Lung microvascular endothelial cell (primary cell): ENCODE measurements around the gene MACO1. TPM values are rescaled to one million over a fixed set of nuclear protein-coding genes. Genes with fewer than 3 reads are reported as not detected.
"Not testable (repeated sequence)": the region's sequence is repeated elsewhere in the genome, so short reads cannot be mapped to it uniquely, and the experiment has no call there.

Experiments
- DNase-seq, 2 donors: peaks; one replicate each; pipeline versions ENCODE4 v3.0.0 to v3.0.0-alpha.2; 2010; ENCODE audit warnings: low read depth in 2 of 2
- total RNA-seq: library from RNA; depleted of rRNA; stranded (reverse); fragments of >200 nt; gene quantifications from 2 replicates; pipeline ENCODE4 v1.2.1, GENCODE V29; 2014

MACO1 gene
- total RNA-seq, 1 donor from 2014 or later: 21.8 TPM

DNA sequence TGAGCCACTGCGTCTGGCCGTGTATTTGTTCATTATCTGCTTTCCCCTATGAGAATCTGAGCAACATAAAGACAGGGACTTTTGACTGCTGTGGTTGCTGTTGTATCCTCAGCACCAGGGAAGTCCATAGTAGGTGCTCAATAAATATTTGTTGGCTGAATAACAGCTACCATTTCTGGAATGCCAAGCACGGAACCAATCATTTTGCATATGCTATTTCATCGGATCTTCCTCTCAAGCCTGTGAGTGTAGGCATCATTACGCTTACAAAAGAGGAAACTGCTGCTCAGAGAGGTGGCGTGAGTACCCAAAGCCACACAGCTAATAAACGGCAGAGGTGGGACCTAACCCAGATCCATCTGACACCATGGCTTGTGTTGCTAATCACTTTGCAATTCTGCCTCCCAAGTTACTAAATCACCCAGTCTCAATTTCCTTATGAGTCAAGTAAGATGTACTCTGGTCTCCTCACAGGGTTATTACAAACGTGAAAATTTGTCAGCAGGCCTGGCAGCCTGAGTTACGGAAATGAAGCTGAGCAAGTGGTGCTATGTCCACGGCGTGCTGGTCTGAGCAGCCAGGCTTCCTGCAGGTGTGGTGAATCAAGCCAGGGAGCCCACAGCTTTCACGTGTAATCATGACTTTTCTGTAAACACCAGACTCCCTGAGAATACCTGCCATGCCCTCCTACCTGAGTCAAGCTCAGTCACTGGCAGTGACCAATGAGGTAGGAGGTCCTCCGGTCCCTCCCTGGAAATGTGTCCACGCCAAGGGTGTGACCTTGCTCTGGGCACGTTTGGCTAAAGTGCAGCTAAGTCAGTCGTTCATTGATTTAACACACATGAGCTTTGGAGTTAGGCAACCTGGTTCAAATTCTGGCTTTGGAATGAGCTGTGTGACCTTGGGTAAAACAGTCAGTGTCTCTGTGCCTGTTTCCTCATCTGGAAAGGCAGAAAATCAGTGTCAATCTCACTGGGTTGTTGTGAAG is 5.3 kb upstream of the MACO1 start:
- DNase-seq: peak in 1 of 2 donors; percentile 10

DNA sequence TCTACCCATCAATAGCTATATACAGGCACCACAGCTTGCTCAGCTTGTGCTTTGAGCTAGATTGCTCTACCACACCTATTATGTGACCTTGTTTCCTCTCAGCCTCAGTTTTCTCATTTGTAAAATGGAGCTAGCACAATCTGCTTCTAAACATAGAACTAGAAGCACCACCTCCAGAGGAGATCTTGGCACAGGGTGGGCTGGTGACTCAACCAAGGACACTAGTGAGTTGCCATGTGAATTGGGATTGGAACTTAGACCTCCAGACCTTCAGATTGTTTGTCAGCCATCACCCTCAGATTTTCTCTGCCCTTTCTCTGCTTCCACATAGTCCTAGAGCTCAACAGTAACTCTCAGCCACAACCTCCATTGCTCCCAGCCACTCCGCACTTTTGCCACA is 3.0 kb upstream of the MACO1 start:
- no peak for DNase-seq

DNA sequence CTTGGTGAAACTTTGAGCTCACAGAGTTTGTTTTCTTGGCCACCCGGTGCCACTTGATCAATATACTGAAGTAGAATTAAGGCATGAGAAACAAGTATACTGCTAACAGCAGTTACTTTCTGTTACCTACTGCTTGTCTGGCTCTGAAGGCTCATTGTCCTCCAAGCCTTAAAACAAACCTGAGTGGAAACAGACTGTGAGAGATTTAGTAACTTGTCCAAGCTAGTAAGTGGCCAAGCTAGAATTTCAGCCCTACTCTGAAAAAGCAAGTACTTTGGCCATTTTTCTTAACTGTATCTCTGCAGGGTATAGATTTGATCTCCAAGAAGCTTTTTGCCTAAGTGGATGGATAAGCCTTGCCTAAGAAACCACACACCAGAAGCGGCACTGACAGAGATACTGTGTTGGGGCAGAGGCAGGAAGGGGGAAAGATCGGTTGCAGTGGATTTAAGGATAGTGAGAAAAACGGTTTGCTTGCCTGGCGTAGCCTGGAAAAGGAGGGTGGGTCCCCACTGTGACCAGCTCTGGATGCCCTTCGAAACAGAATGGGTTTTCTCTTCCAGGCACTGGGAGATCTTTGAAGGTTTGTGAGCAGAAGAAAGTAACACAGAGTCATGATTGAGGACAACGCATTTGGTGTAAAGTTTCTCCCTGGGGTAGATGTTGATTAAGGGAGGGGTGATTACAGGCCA is 2.1 kb upstream of the MACO1 start:
- no peak for DNase-seq

DNA sequence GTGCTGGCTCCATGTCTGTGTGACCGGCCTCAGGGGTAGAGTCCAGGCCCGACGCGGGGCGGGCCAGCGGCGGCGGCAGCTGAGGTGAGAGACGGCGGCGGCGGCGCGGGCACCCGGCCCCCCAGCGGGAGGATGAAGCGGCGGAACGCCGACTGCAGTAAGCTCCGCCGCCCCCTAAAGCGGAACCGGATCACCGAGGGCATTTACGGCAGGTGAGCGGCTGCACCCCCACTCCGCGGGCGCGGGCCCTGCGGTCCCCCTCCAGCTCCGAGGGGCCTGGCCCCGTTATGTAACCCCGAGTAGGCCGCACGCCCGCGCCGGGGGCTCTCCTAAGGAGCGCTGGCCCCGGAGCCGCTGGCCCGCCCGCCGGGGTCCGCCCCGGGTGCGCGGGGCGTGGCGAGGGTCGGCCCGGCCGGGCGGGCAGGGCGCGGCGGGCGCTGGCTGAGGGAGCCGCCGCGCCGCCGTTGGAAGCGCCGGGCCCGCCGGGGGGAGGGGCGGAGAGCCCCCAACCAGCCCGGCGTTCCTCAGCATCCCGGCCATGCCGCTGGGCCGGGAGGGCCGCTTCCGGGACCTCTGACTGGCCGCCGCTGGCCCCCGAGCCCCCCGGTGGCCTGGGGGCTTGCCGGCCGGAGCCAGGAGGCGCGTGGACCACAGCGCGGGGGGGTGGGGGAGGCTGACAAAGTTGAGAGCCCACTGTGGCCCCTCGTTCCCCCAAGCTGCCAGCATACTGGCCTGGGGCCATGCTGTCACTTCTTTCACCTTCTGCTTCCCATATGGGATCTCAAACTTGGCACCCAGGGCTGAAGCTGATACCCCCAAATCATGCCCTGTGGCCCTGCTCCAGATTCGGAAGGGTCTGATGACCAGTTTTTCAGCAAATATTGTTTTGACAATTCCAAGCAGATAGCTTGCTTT is 527 bp downstream of the MACO1 start:
- no peak for DNase-seq

DNA sequence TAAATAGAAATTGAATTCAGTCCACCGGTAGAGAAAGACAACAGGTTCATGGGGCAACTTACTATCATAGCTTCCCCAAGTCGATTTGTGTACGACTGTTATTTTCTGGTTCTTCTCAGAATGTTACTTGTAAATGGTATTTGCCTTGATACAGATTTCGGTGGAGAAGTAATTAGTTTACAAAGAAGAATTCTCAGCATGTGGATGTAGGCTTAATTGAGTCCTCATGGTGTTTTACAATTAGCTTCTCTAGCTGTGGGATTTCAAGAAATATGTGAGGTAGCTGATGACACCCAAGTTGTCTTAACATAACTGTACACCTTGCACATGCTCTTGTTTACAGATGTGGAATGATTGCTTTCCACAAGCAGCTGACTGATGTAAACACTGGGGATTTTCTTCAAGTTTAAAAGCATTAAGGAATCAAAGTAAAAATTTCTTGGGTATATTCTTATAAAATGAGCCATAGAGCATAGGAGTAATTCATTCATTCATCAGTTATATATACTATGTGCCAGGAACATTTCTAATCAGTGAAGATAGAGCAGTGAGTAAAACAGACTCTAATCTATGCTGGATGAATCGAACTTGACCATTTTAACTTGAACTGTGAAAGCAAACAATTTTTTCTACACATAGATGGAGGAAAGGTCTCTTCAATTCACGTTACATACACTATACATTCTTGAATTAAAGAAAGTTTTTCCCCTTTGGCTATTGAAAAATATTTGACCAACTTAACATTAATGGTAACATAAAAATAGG is 1.4 kb downstream of the MACO1 start:
- DNase-seq: no peak

DNA sequence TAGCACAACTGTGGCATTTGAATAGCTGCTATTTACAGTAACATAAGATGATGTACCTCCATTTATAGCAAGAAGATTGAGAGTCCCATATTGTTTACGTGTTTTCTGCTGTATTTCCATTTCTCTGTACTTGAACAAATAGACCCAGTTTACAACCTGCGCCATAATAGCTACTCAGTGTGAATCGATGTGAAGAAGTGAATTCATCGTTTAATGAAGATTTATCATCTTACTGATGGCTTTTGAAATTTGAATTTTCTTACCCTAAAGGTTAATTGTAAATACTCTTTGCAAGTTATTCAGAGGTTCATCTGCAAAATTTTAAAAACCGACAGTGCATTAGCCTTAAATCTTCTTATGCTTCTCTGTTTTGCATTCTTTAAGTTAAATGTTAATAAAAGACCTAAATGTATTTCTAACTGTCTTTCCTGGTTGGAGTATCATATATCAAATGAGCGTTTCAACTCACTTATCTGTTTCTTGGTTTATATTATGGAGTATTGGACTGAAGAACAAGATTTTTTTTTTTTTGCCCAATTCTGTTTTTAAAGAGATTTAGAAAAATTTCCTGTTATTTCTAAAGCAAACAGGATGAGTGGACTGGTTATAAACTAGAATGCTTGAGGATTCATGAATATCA is 2.2 kb downstream of the MACO1 start:
- DNase-seq: no peak

DNA sequence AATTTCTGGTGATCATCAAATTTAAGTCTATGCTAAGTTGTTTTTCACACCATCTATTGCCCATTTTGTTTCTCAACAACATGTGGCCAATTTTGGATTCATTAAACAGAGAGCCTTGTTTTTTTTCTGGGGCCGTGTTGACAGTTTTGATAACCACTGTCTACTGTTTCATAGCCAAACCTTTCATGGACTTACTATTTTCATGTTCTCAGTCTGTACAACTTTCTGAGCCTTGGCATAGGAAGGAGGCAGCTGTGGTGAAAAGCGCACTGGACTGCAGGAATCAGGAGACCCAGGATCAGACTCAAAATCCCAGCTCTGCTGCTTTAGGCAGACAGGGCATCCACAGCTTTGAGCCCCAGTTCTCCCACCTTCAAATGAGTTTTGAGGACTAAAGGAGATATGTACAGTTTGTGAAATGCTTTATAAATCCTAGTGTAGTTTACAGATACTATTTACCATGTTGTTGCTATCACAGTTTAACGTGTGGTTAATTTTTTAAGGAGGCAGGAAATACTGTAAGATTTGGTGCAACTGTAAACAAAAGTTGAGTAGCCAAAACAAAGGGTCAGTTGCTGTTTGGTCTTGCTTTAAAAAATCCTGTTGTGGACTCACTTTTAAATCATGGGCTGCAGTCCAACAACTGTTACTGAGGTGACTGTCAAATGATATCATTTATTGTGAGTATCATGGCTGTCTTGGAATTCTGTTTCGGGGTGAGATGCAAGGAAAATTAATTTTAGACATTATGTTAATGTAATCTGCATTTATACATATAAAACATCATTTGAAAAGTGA is 2.9 kb downstream of the MACO1 start:
- no peak for DNase-seq

DNA sequence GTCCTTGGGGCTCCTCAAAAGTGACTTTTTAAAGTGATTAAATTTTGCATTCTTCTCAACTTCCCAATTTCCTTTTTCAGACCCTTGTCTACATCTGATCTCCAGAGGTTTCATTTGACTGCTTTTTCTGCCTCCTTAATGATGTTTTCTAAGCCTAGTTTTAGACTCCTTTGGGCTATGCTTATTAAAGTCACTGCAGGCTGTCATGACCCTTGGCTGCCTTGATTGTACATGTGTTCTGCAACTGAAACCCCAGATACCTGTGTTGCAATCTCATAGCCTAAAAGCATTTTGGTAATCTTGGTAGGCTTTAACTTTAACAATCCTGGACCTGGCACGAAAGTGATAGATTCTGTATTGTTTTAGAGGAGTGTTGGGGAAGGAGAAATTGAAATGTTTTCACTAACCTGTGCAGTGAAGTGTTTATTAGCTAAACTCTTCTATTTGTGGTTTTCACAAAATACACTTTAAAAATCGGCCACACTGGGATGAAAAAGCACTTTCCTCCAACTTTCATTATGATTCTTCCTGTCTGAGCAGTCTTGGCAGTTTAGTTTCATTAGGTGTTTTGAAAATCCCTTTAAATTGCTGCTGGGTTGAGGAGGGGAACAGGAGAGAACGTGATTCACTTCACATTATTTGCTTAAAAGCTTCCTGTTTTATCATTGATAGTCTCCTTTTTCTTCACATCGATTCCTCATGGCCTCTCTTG is 4.9 kb downstream of the MACO1 start:
- DNase-seq: no peak

DNA sequence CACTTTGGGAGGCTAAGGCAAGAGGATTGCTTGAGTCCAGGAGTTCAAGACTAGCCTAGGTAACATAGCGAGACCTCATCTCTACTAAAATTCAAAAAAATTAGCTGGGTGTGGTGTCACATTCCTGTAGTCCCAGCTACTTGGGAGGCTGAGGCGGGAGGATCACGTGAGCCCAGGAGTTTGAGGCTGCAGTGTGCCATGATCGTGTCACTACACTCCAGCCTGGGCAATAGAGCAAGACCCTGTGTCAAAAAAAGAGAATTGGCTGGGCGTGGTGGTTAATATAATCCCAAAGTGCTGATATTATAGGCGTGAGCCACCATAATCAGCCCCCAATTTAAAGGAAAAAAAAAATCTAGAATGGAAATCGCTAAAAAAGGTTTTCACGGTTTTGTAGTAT is 7.0 kb downstream of the MACO1 start:
- no peak for DNase-seq

DNA sequence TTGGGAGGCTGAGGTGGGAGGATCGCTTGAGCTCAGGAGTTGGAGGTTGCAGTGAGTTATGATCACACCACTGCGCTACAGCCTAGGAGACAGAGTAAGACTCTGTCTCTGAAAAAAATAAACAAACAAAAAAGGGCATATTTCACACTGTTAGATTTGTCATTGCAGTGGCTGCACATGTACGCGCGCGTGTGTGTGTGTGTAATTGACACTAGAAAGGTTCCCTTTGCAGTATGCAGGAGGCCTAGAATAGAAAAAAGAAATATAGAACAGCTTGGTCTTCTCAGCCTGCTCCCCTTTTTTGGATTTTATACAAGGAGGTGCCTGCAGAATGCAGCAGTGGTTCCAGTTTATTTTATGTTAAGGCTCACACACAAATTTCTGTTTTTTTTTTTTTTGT is 8.6 kb downstream of the MACO1 start:
- no peak for DNase-seq

DNA sequence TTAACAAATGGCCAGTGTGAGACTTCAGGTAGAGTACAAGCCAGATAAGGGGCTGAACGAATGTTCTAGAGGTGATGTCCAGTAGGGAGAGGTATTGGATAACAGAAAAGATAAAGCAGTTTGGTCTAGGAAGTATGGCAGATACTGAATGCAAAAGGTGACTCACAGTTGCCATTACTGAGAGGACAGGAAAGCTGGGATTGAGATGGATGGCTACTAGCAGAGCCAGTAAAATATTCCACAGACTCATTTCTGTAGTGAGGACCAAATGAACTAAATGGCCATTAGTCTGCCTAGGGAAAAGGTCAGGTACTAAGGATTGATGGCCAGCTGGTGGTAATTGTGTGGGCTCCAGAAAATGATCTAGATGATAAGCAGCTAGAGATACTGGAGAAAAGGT is 11.5 kb downstream of the MACO1 start:
- peak; percentile 84 to 94 for DNase-seq

DNA sequence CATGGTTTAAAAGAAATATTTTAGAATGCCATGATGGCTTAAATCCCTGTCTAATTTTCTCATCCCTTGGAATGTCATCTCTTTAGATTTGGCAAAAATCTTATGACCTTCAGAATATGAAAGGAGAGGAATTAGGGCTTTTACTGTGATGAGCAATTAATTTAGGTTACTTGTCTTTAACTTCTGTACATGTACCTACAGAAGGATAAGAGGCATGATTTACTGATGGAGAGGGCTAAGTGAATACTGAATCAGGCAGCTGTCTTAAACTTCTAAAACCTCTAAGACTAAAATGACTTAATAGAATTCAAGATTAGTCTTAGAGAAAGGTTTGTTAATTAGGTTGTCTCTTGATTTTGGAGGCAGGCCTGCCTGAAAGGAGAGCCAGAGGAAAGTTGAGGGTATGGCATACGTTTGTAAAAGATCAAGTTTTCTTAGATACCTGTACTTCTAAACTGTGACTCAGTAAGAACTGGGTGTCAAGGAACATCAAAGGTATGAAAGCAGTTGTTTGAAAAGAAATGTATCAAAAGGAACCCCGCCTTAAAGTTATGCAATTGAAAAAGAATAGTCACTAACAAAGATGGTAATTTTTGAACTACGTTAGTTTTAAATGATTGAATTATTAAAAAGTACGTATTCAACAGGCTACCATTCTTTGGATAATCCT is 12.5 kb downstream of the MACO1 start:
- no peak for DNase-seq

DNA sequence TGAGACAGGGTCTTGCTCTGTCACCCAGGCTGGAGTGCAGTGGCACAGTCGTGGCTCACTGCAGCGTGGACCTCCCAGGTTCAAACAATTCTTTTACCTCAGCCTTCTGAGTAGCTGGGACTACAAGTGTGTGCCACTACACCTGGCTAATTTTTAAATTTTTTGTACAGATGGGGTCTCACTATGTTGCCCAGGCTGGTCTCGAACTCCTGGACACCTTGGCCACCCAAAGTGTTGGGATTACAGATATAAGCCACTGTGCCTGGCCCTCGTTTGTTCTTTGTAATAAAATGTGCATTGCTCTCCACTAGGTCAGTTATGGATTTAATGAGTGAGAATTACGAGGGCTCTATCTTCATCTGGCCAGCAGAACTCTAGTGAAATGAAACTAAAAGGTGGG is 13.9 kb downstream of the MACO1 start:
- DNase-seq: not testable (repeated sequence)

DNA sequence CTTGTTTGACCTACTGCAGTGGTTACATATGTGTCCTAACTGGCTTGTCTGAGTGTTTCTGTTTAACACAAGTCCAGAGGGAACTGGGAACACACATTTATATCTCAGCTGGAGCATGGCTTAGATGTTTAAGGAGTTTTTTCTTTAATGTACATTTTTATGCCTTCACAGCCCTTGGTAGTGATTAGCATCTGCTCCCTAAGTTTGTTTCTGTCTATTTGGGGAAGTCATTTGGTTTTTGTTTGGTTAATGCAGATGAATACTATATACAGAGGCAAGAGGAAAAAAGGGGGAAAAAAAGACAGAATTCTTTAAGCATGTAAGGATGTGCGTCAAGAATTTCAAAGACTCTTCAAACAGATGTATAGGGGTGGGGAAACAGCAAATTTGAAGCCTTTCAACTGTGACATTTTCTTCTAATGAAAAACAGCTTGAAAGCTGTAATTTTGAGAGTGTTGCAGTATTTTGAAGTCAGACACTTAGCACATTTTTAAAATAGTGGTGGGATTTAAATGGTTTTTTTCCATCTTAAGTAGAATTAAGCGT is 15.4 kb downstream of the MACO1 start:
- DNase-seq: no peak

DNA sequence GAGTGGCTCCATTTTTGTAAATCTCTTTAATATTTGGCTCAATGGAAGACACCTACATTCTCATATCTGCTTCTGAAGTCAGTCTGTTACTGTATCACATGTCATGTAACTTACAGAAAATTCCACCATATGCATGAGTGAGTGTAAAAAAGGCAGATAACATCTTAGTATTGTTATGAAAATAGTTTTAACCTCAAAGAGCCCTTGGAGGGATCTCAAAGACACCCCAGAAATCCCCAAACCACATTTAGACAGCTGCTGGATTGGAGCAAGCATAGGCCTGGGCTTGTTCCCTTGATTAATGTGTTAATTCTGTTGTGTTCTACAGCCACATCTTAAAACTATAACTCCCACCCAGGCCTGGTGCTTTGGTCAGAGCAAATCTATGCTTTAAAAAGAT is 16.9 kb downstream of the MACO1 start:
- no peak for DNase-seq

DNA sequence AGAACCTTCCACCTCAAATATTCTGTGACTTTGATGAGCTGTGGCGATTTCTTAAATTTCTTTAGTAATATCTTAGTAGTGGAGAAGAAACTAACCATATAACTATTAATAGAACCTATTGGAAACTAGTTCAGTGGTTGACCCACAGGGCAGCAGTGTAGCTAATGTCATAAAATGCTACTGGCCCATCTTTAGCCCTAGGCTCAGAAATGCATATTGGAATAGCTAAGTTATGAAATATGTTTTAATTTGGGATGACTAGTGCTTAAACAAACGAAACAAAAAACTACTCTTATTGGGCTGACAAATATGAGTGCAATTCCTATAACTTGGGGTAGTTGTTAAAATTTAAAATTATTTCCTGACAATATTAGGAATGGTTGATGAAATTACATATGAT is 20.2 kb downstream of the MACO1 start:
- no peak for DNase-seq

DNA sequence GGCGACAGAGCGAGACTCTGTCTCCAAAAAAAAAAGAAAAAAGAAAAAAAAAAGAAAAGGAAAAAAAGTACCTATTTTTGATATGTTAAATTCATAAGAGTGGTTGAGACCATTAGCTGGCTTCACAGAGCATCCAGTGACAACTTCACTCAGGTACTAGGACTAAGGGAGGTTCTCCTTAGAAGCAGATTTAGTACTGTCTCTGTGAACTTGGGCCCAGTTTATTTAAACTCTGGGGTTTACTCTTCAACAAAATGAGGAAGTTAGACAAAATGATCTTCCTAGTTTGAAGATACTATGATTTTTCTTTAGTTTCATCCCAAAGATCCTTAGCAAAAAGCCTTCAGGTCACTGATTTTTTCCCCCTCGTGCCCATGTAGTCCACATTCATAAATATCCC is 21.2 kb downstream of the MACO1 start:
- DNase-seq: no peak

DNA sequence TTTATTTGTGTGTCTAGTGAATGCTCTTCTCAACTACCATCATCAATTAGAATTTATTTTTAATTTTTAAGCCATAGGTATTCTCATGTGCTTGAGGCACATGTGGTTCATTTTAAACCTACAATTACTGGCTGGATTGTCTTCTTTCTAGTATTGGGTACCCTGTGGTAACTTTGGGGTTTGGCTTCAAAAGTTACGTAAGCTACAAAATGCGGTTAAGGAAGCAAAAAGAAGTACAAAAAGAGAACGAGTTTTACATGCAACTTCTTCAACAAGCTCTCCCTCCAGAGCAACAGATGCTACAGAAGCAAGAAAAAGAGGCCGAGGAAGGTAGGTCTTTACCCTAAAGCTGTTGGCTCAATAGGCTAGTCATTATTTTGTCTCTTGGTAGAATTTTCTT is 25.8 kb downstream of the MACO1 start:
- DNase-seq: no peak
